Measurements from ENCODE around the gene CEPT1. TPM values are rescaled to one million over a fixed set of nuclear protein-coding genes. Genes with fewer than 3 reads are reported as not detected.

Gene CEPT1
- total and polyA plus RNA-seq, 2 donors (not counting 1 experiment from before 2014, with no cell fraction given), result 26.4 to 74.5 TPM

- H3K27me3 ChIP-seq (ENCODE audit: control insufficient read depth, insufficient read depth, low read length), result no peaks in the 10 kb centered on the region
- H3K9me3 ChIP-seq (ENCODE audit: control insufficient read depth, insufficient read depth, low read depth, low read length), result no peaks in the 10 kb centered on the region
- H3K9ac ChIP-seq (ENCODE audit: insufficient read depth, low read length), result no peak overlapping the region
- TF ChIP-seq CTCF (conservative IDR thresholded peaks at IDR 0.05 in 1 of 2, IDR thresholded peaks at IDR 0.05 in 1 of 2; ENCODE audit: low read depth in 1 of 2, low read length in 2 of 2), result no peak
- TF ChIP-seq EZH2 (IDR thresholded peaks at IDR 0.05; ENCODE audit: low read length, missing control alignments), result no peak
- H4K20me1 ChIP-seq (ENCODE audit: control insufficient read depth, extremely low read depth, insufficient read depth, low read length), result no peaks in the 10 kb centered on the region
- H3K4me1 ChIP-seq (ENCODE audit: control insufficient read depth, extremely low read depth, insufficient read depth, low read length), result no peaks in the 10 kb centered on the region
- no peak for DNase-seq (ENCODE audit: low read depth in 2 of 2)
- peaks cover 58% of the 10 kb centered on the region for H3K79me2 ChIP-seq (ENCODE audit: control insufficient read depth, insufficient read depth, low read length)
- no peak overlapping the region for H2AFZ ChIP-seq (ENCODE audit: low read length)
- H3K27ac ChIP-seq (ENCODE audit: insufficient read depth, low read length), result no peak overlapping the region
- peak overlapping the region; percentile 76 for H3K4me2 ChIP-seq (ENCODE audit: extremely low read depth, insufficient read depth, low read length)
- H3K4me3 ChIP-seq (replicated peaks in 1 of 4; ENCODE audit: control extremely low read depth in 1 of 4, insufficient read depth in 1 of 4, low read depth in 3 of 4, low read length in 4 of 4), result peak overlapping the region; percentile 94 to 97 (median 97)
- H3K36me3 ChIP-seq (ENCODE audit: control insufficient read depth, insufficient read depth, low read length), result peaks cover 4% of the 10 kb centered on the region
Observed at GRCh38 chr1:111141245-111142220, 1.5 kb downstream of the CEPT1 start.

DNA sequence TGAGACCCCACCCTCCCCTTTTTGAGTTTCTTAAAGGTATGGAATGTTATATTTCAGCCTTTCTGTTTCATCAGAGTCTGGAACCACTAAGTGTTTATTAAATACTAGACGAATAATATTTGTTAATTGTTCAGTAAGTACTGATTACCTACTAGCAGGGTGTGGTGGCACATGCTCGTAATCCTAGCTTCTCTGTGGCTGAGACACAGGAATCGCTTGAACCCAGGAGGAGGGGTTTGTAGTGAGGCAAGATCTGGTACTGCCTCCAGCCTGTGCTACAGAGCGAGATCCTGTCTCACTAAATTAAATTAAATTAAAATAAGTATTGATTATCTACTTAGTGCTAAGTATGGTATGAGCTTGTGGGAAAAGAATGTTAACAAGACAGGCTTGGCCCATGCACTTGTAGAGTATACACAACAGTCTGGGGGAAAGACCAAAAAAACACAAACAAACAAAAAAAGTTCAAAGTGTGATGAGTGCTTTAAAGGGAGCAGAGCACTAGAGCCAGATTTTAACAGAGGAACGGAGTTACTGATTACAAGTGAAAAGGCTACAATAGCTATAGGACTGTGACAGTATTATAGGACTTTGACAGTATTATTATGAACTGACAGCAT lies 2.4 kb downstream of the CEPT1 start:
- Histone ChIP-seq H3K79me2 (ENCODE audit: control insufficient read depth, insufficient read depth, low read length) (peaks cover 65% of the 10 kb centered on the region), H2AFZ (ENCODE audit: low read length) (no peak overlapping the region), H3K4me3 (replicated peaks in 1 of 4; ENCODE audit: control extremely low read depth in 1 of 4, insufficient read depth in 1 of 4, low read depth in 3 of 4, low read length in 4 of 4) (peak overlapping the region in 1 of 4 experiments; percentile 97), H3K27ac (ENCODE audit: insufficient read depth, low read length) (no peak overlapping the region), H3K9ac (ENCODE audit: insufficient read depth, low read length) (no peak overlapping the region), H3K27me3 (ENCODE audit: control insufficient read depth, insufficient read depth, low read length) (no peaks in the 10 kb centered on the region), H3K4me1 (ENCODE audit: control insufficient read depth, extremely low read depth, insufficient read depth, low read length) (no peaks in the 10 kb centered on the region), H4K20me1 (ENCODE audit: control insufficient read depth, extremely low read depth, insufficient read depth, low read length) (no peaks in the 10 kb centered on the region), H3K4me2 (ENCODE audit: extremely low read depth, insufficient read depth, low read length) (peak overlapping the region; percentile 76), H3K36me3 (ENCODE audit: control insufficient read depth, insufficient read depth, low read length) (peaks cover 4% of the 10 kb centered on the region), H3K9me3 (ENCODE audit: control insufficient read depth, insufficient read depth, low read depth, low read length) (no peaks in the 10 kb centered on the region)
- DNase-seq (ENCODE audit: low read depth in 2 of 2), result no peak
- TF ChIP-seq EZH2 (IDR thresholded peaks at IDR 0.05; ENCODE audit: low read length, missing control alignments) (no peak), CTCF (conservative IDR thresholded peaks at IDR 0.05 in 1 of 2, IDR thresholded peaks at IDR 0.05 in 1 of 2; ENCODE audit: low read depth in 1 of 2, low read length in 2 of 2) (no peak)

DNA sequence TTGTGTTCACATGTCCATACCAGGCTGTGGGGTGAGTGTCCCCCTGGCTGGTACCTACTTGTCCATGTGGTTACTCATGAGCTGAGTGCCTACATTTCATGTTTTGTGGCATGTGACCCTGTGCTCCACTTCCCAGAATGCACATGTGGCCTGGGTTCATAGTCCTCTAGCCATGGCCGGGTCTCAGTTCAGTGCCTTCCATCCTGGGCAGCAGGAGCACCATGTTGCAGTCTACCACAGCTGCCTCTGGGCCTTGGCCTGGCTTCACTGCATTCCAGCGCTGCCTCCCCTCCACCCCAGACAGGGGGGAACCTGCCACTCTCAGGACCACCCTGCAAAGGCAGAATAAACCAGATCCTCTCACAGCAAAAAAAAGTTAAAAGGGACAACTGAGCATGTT lies 5.5 kb downstream of the CEPT1 start:
- Histone ChIP-seq H3K36me3 (ENCODE audit: control insufficient read depth, insufficient read depth, low read length) (peaks cover 4% of the 10 kb centered on the region), H3K79me2 (ENCODE audit: control insufficient read depth, insufficient read depth, low read length) (peaks cover 55% of the 10 kb centered on the region), H3K4me2 (ENCODE audit: extremely low read depth, insufficient read depth, low read length) (no peak overlapping the region), H2AFZ (ENCODE audit: low read length) (no peak overlapping the region), H3K27ac (ENCODE audit: insufficient read depth, low read length) (no peak overlapping the region), H3K9me3 (ENCODE audit: control insufficient read depth, insufficient read depth, low read depth, low read length) (no peaks in the 10 kb centered on the region), H4K20me1 (ENCODE audit: control insufficient read depth, extremely low read depth, insufficient read depth, low read length) (no peaks in the 10 kb centered on the region), H3K9ac (ENCODE audit: insufficient read depth, low read length) (no peak overlapping the region), H3K4me3 (replicated peaks in 1 of 4; ENCODE audit: control extremely low read depth in 1 of 4, insufficient read depth in 1 of 4, low read depth in 3 of 4, low read length in 4 of 4) (no peak overlapping the region), H3K4me1 (ENCODE audit: control insufficient read depth, extremely low read depth, insufficient read depth, low read length) (no peaks in the 10 kb centered on the region), H3K27me3 (ENCODE audit: control insufficient read depth, insufficient read depth, low read length) (no peaks in the 10 kb centered on the region)
- TF ChIP-seq CTCF (conservative IDR thresholded peaks at IDR 0.05 in 1 of 2, IDR thresholded peaks at IDR 0.05 in 1 of 2; ENCODE audit: low read depth in 1 of 2, low read length in 2 of 2), result no peak
- no peak for TF ChIP-seq EZH2 (IDR thresholded peaks at IDR 0.05; ENCODE audit: low read length, missing control alignments)
- no peak for DNase-seq (ENCODE audit: low read depth in 2 of 2)

All from fibroblast of lung (primary cell).